G401.6 (cell line): ENCODE results near the gene SMTNL2.
"Not testable (repeated sequence)": the region's sequence is repeated elsewhere in the genome, so short reads cannot be mapped to it uniquely, and the experiment has no call there.

Experiments used
- FAIRE-seq: peaks from 2 replicates; lab custom pipeline; 2012; peaks lifted over from hg19 to GRCh38; lab: Jason Lieb, UNC

Gene SMTNL2

GRCh38 chr17:4635823-4636375, 51.6 kb downstream of the SMTNL2 start:
- FAIRE-seq: no peak

DNA sequence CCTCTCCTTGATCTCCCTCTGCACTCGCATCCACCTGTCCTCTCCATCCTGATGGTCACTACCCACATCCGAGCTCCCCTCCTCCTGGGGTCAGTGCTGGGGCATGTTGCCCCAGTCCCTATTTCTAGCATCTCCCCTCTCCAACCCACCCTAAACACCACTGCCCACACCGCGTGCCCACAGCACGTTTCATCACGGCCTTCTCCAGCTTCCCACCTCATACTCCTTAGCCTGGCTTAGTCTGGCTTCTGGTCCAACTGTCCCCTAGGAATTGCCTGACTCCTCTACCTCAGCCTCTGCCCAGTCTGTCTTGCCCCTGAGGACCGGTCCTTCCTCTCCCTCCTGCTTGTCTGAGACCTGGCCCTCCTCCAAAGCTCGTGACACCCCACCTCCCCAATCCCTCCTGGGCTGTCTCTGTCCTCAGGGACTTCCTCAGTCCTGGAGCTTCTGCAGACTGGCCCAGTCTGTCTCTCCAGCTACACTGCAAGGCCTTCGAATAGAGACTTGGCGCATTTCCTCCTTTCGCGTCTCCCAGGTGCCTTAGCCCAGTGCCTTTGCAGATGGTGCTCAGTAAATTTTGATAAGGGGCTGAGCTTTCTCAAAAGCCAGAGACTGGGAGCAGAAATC, 52.3 kb downstream of the SMTNL2 start:
- FAIRE-seq: no peak

GRCh38 chr17:4638766-4639165, 54.4 kb downstream of the SMTNL2 start:
- not testable (repeated sequence) for FAIRE-seq

DNA sequence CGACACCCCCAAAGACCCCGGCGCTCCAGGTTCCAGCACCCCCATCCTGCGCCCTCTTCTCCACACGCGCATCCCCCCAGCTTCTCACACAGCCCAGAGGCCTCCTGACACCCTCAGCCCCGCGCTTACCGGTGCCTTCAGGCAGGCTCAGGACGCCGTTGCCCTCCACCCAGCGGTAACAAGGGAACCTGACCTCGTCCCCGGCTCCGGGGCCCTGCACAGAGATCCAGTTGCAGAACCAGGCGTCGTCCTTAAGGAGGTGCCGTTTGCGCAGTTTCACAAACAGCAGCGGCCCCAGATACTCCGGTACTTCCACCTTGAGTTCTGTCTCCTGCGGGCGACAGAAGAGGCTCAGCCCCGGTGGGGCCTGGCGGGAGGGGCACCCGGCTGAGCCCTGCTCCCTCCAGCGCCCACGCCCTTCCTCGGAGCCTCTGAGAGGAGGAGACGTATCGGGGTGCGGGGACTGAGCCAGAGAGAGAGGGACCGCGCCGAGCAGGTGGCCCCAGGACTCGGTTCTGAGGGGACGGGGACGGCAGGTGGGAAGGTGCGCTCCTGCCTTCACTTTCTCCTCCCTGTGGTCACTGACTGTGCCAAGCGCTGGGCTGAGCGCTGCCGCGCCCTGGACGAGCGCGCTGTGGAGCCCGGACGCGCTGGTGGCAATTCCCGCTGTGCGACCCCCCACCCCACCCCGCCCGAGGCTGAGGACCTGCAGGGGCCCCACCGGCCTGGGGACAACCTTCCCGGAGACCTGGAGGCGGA, 55.2 kb downstream of the SMTNL2 start:
- not testable (repeated sequence) for FAIRE-seq

- FAIRE-seq: not testable (repeated sequence)
These were observed 56.4 kb downstream of the SMTNL2 start for GRCh38 chr17:4640569-4641188.

DNA sequence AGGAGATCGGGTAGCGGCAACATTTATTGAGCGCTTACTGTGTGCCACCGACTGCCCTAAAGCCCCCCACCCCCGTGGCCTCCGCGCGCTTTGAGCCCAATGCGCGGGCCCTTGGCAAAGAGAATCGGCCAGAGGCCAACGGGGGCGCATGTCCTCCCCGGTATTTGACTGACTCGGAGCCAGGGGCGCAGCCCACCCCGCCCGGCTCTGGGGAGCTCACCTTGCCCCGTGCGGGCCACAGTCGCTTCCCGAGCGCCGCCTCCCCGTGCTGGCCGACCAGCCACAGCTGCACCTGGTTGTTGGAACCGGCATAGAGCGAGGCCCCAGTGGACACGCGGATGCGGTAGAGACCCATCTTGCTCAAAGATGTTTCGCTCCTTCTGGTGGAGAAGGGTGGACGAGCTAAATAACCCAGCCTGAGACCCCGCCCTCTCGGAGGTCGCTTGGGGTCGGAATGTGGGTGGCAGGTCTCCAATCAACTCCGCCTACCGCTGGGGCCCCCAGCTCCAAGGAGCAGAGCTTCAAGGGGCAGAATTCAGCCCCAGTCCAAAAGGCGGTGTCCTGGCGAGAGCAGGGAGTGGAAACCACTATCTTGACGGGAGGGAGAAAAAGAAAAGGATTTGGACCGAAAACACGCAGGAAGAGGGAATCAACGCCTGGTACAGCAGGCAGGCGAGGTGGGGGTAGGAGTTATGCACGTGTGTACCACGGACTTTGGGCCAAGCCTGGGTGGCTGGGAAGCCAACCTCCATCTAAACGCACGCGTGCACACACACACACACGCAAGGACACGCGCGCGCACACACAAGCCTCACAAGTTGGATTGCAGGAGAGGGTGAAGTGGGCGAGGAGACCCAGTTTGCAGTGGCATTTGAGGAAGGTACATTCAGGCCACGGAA, 57.2 kb downstream of the SMTNL2 start, which contains the start of gene ALOX15:
Gene ALOX15, minus strand, starts transcription at position 382 of the 899 bp plus-strand sequence. Its CDS starts 27 bp downstream, at position 355.
- FAIRE-seq: no peak

- no peak for FAIRE-seq
These were observed 58.0 kb downstream of the SMTNL2 start for GRCh38 chr17:4642286-4642685.

DNA sequence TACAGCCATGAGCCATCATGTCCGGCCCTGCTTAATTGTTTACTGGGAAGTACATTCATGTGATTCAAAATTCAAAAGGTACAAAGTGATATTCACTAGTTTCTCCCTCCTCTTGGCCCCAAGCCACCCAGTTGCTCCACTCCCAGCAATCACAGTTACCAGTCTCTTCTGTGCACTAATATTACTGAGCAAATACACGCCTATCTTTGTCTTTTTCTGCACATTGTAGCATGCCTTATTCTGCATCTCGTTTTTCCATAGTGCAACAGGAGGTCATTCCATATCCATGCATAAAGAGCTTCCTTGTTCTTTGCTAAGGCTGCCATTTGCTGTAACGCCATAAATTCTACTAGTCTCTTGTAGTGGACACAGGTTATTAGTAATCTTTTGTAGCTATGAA, 59.3 kb downstream of the SMTNL2 start:
- FAIRE-seq: no peak

DNA sequence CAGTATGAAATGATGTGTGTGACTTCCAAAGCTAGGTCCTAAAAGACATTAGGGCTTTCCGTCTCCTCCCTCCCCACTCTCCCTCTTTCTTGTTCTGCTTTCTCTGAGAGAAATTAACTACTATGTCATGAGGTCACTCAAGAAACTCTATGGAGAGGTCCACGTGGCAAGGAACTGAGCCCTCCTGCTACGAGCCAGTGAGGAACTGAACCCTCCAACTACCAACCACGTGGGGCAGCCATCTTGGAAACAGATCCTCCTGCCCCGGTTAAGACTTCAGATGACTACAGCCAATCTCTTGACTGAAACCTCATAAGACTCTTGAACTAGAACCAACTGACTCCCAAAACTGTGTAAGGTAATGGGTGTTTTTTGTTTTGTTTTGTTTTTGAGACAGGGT, 61.3 kb downstream of the SMTNL2 start:
- FAIRE-seq: no peak

- no peak for FAIRE-seq
These were observed 64.4 kb downstream of the SMTNL2 start for GRCh38 chr17:4648741-4649140.

DNA sequence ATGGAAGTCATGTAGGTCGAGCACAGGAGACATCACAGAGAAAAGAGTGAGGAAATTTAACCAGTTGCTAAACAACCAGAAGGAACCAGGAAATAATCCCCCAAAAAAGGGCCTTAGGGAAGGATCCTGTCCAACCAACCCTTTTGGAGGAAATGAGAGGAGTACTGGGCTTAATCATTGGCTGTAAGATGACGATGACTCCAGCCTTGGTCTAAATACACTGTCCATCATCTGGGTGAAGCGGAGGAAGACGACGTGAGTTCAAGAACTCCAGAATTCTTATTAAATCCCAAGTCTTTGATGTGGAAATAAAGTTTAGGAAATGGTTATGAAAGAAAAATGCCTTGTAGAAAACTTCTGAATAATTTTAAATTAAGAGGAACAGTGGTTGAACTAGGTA, 68.7 kb downstream of the SMTNL2 start:
- FAIRE-seq: no peak

GRCh38 chr17:4655933-4656332, 71.6 kb downstream of the SMTNL2 start:
- not testable (repeated sequence) for FAIRE-seq

DNA sequence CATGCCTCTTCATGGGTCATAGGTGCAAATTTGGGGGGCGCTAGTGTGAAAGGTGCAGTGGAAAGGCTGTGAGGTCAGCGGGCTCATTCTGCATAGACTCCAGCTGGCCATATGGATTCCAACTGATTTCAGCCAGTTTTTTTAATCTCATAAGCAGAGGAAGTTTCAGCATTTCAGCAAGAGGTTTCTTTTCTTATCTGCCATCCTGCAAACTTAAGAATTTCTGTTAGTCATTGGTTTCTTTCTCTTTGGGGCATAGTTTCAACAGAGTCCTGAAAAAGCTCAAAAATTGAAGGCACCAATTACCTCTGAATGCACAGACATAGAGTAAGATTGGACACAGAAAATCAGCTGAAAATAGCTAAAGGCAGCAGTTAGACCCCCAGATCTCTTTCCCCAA, 73.3 kb downstream of the SMTNL2 start:
- no peak for FAIRE-seq
